Progenitor cell of endocrine pancreas (in vitro differentiated cells): ENCODE results near the gene PHACTR1. TPM values are rescaled to one million over a fixed set of nuclear protein-coding genes. Genes with fewer than 3 reads are reported as not detected.
A peak's percentile ranks its signal among the peaks of the same experiment; 100 is the strongest.

ENCODE experiments used
- DNase-seq: peaks from one replicate; pipeline ENCODE4 v3.0.0; 2021; ENCODE audit warnings: low spot score; ENCODE audit not compliant: unreplicated experiment
- H3K27ac Mint-ChIP-seq: 2 replicates; pipeline ENCODE4 v1.8.0; 2021; ENCODE audit warnings: mild to moderate bottlenecking, moderate library complexity, mixed read lengths
- H3K27me3 Mint-ChIP-seq: 2 replicates; pipeline ENCODE4 v1.8.0; 2021; ENCODE audit warnings: mixed read lengths
- H3K36me3 Mint-ChIP-seq: 2 replicates; pipeline ENCODE4 v1.8.0; 2022; ENCODE audit warnings: mixed read lengths; ENCODE audit not compliant: insufficient read depth
- H3K4me1 Mint-ChIP-seq: 2 replicates; pipeline ENCODE4 v1.8.0; 2021; ENCODE audit warnings: low read depth, mixed read lengths
- H3K4me3 Mint-ChIP-seq: 2 replicates; pipeline ENCODE4 v1.8.0; 2021; ENCODE audit warnings: low read depth, mild to moderate bottlenecking, moderate library complexity, mixed read lengths
- H3K9me3 Mint-ChIP-seq: 2 replicates; pipeline ENCODE4 v1.8.0; 2021; ENCODE audit warnings: low read depth, mixed read lengths
- total RNA-seq: library from RNA; stranded (reverse); gene quantifications from 2 replicates; pipeline ENCODE4 v1.2.1, GENCODE V29; 2021
- TF ChIP-seq, protein P1 (sequence below): fragments of 200-600 bp; sonication (generic); IDR thresholded peaks from one replicate; pipeline ENCODE4 v1.5.0; 2021; ENCODE audit warnings: antibody characterized with exemption, mild to moderate bottlenecking; ENCODE audit not compliant: unreplicated experiment

PHACTR1 gene
- total RNA-seq, 1 donor from 2014 or later, result 8.6 TPM

DNA sequence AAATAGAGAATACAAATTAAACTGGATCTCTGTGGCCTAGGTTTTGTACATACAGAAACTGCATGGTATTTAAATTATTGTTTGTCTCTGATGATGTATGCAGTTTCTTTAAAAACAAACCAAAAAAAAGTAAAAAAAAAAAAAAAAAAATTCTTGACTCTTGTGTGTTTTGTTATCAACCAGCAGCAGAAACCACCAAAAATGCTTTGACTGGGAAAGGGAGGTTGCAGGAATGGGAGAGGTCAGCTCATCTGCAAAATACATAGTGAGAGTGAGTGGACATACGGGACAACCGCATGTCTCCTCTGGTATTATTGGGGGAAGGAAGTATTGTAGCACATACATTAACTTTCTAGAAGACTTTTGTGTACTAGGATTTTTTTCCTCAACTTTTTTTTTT lies 573.8 kb downstream of the PHACTR1 start:
- Mint-ChIP-seq H3K27ac (peak overlapping the region; percentile 89), H3K4me3 (no peak overlapping the region), H3K36me3 (peaks cover 56% of the 10 kb centered on the region), H3K9me3 (peaks cover 13% of the 10 kb centered on the region), H3K27me3 (no peaks in the 10 kb centered on the region), H3K4me1 (peaks cover 8% of the 10 kb centered on the region)
- TF ChIP-seq, protein P1, sequence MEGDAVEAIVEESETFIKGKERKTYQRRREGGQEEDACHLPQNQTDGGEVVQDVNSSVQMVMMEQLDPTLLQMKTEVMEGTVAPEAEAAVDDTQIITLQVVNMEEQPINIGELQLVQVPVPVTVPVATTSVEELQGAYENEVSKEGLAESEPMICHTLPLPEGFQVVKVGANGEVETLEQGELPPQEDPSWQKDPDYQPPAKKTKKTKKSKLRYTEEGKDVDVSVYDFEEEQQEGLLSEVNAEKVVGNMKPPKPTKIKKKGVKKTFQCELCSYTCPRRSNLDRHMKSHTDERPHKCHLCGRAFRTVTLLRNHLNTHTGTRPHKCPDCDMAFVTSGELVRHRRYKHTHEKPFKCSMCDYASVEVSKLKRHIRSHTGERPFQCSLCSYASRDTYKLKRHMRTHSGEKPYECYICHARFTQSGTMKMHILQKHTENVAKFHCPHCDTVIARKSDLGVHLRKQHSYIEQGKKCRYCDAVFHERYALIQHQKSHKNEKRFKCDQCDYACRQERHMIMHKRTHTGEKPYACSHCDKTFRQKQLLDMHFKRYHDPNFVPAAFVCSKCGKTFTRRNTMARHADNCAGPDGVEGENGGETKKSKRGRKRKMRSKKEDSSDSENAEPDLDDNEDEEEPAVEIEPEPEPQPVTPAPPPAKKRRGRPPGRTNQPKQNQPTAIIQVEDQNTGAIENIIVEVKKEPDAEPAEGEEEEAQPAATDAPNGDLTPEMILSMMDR, result no peak
- DNase-seq, result no peak

DNA sequence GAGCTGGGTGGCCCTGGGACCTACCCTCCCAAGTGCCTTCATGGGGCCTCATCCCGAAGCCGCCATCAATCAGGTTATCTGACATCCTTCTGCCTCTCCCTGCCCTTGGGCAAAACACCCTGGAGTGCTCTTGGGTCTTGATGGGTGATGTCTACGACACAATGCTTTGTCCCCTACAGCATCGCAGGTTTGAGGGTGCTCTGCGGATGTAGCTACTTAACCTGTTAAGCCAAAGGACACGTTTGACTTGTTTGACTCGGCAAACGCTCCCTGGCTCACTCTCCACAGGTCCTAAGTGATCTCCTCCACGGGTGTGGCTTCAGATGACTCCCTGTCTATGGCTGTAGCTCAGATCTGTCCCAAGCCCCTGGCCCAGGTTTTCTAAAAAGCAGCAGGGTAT lies 576.2 kb downstream of the PHACTR1 start:
- Mint-ChIP-seq H3K36me3 (peaks cover 41% of the 10 kb centered on the region), H3K9me3 (peaks cover 2% of the 10 kb centered on the region), H3K27me3 (no peaks in the 10 kb centered on the region), H3K27ac (no peak overlapping the region), H3K4me3 (no peak overlapping the region), H3K4me1 (peaks cover 8% of the 10 kb centered on the region)
- TF ChIP-seq, protein P1, result no peak
- DNase-seq, result no peak

DNA sequence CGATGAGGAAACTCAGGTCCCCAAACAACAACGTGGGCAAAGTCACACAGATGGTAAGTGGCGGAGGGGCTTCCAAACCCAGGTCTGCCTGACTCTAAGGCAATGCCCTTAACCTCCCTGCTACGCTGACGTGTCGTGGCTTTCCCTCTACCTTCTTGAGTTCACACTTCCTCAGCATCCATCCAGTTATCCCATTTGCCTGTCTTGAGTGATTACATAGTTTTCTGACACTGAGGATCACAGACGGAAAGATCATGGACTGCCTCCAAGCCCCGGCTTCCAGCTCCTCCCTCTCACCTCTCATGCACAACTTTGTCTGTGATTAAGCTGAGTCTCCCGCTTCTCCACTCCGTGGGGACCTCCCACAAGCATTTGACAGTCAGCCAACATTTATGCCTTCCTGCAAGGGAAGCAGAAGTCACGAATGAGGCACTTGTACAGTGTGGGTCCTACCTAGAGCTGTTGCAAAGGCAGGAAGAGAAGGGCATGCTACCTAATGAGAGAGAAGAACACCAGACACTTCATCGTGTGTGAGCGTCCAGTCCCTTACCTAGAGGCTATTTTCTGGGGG lies 578.0 kb downstream of the PHACTR1 start:
- no peak for DNase-seq
- no peaks in the 10 kb centered on the region for H3K27me3 Mint-ChIP-seq
- H3K36me3 Mint-ChIP-seq, result peaks cover 31% of the 10 kb centered on the region
- H3K9me3 Mint-ChIP-seq, result peaks cover 2% of the 10 kb centered on the region
- TF ChIP-seq, protein P1, result no peak
- H3K4me3 Mint-ChIP-seq, result no peak overlapping the region
- H3K27ac Mint-ChIP-seq, result no peak overlapping the region
- H3K4me1 Mint-ChIP-seq, result peaks cover 6% of the 10 kb centered on the region

DNA sequence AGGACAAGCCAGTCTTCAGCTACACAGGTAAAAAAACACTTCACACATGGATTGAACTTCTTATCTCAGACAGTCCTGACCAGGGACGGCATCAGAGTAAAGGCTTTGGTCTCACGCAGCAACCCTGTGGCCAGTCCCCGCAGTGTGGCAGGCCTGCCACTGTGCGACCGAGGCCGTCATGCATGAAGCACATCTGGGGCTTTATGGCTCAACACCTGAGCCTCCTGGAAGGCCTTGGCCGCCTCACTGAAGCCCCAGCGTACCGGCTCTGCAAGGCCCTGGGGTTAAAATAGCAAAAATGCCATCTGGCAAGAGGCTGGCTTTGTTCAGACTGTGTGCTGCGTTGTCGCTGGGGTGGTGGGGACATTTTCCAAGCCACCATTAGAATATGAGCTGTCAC lies 579.0 kb downstream of the PHACTR1 start:
- no peak overlapping the region for H3K4me3 Mint-ChIP-seq
- TF ChIP-seq, protein P1, result no peak
- H3K27me3 Mint-ChIP-seq, result no peaks in the 10 kb centered on the region
- H3K9me3 Mint-ChIP-seq, result no peaks in the 10 kb centered on the region
- no peaks in the 10 kb centered on the region for H3K4me1 Mint-ChIP-seq
- H3K27ac Mint-ChIP-seq, result no peak overlapping the region
- peaks cover 25% of the 10 kb centered on the region for H3K36me3 Mint-ChIP-seq
- DNase-seq, result no peak

DNA sequence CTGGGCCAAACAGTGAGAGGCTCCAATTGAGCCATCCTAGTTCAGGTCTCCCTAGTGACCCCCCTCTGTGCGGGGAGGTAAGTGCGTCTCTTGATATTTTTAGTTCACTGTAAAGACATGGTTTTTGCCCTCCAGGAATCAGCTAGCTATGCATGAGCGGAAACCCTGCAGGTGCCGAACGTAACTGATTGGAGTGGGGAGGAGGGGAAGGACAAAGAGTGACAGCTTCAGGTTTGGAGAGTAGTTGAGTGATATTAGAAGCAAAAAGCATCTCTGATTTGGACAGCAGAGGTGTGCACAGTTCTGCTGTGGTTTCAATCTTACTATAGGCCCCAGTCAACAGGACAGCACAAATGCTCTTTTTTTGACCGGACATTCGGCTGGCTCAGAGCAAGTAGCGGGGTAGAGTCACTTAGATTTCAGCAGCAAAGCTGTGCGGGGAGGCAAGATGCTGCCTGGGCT lies 580.0 kb downstream of the PHACTR1 start:
- Mint-ChIP-seq H3K27me3 (no peaks in the 10 kb centered on the region), H3K36me3 (peaks cover 25% of the 10 kb centered on the region), H3K9me3 (no peaks in the 10 kb centered on the region), H3K27ac (no peak overlapping the region), H3K4me1 (no peaks in the 10 kb centered on the region), H3K4me3 (no peak overlapping the region)
- no peak for DNase-seq
- TF ChIP-seq, protein P1, result no peak
